ENCODE measurements around the gene WNK1.

DNA sequence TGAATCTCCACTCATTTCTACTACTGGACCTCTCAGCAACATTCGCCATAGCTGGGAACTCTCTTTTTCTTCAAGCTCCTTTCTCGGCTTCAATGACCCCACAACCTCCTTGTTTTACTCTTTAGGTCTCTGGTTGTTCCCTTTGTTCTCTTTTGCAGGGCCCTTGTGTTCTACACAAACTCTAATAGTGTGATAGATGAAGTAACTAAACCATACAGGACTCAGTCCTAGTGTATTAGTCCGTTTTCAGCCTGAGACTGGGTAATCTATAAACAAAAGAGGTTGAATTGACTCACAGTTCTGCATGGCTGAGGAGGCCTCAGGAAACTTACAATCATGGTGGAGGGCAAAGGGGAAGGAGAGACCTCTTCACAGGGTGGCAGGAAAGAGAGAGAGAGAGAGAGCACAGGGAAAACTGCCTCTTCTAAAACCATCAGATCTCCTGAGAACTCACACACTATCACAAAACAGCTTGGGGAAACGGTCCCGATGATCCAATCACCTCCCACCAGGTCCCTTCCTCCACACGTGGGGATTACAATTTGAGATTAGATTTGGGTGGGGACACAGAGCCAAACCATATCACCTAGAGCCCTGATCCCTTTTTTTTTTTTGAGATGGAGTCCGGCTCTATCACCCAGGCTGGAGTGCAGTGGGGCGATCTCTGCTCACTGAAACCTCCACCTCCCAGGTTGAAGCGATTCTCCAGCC lies 32.0 kb upstream of the WNK1 start:
- TF ChIP-seq BHLHE40 (IDR thresholded peaks at IDR 0.05; ENCODE audit: low read depth, low read length), result no peak
- no peak for TF ChIP-seq ESRRA (IDR thresholded peaks at IDR 0.05; ENCODE audit: borderline replicate concordance, low read length)
- TF ChIP-seq, protein P1, sequence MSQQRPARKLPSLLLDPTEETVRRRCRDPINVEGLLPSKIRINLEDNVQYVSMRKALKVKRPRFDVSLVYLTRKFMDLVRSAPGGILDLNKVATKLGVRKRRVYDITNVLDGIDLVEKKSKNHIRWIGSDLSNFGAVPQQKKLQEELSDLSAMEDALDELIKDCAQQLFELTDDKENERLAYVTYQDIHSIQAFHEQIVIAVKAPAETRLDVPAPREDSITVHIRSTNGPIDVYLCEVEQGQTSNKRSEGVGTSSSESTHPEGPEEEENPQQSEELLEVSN (IDR thresholded peaks at IDR 0.05; ENCODE audit: borderline replicate concordance, low read depth), result no peak
- no peak for TF ChIP-seq ZFP36 (IDR thresholded peaks at IDR 0.05; ENCODE audit: borderline replicate concordance, partially characterized antibody)
- no peak for TF ChIP-seq POLR2A (IDR thresholded peaks at IDR 0.05; ENCODE audit: low read length)
- TF ChIP-seq, protein P2, sequence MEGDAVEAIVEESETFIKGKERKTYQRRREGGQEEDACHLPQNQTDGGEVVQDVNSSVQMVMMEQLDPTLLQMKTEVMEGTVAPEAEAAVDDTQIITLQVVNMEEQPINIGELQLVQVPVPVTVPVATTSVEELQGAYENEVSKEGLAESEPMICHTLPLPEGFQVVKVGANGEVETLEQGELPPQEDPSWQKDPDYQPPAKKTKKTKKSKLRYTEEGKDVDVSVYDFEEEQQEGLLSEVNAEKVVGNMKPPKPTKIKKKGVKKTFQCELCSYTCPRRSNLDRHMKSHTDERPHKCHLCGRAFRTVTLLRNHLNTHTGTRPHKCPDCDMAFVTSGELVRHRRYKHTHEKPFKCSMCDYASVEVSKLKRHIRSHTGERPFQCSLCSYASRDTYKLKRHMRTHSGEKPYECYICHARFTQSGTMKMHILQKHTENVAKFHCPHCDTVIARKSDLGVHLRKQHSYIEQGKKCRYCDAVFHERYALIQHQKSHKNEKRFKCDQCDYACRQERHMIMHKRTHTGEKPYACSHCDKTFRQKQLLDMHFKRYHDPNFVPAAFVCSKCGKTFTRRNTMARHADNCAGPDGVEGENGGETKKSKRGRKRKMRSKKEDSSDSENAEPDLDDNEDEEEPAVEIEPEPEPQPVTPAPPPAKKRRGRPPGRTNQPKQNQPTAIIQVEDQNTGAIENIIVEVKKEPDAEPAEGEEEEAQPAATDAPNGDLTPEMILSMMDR (IDR thresholded peaks at IDR 0.05), result no peak
- TF ChIP-seq EP300 (IDR thresholded peaks at IDR 0.05), result no peak
- TF ChIP-seq, protein P3, sequence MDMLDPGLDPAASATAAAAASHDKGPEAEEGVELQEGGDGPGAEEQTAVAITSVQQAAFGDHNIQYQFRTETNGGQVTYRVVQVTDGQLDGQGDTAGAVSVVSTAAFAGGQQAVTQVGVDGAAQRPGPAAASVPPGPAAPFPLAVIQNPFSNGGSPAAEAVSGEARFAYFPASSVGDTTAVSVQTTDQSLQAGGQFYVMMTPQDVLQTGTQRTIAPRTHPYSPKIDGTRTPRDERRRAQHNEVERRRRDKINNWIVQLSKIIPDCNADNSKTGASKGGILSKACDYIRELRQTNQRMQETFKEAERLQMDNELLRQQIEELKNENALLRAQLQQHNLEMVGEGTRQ (IDR thresholded peaks at IDR 0.05), result no peak

Measured in A549 (cell line).